ENCODE results near the gene SNX24.
"Not testable (repeated sequence)": the region's sequence is repeated elsewhere in the genome, so short reads cannot be mapped to it uniquely, and the experiment has no call there.

Gene SNX24, protein sequence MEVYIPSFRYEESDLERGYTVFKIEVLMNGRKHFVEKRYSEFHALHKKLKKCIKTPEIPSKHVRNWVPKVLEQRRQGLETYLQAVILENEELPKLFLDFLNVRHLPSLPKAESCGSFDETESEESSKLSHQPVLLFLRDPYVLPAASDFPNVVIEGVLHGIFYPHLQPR

DNA sequence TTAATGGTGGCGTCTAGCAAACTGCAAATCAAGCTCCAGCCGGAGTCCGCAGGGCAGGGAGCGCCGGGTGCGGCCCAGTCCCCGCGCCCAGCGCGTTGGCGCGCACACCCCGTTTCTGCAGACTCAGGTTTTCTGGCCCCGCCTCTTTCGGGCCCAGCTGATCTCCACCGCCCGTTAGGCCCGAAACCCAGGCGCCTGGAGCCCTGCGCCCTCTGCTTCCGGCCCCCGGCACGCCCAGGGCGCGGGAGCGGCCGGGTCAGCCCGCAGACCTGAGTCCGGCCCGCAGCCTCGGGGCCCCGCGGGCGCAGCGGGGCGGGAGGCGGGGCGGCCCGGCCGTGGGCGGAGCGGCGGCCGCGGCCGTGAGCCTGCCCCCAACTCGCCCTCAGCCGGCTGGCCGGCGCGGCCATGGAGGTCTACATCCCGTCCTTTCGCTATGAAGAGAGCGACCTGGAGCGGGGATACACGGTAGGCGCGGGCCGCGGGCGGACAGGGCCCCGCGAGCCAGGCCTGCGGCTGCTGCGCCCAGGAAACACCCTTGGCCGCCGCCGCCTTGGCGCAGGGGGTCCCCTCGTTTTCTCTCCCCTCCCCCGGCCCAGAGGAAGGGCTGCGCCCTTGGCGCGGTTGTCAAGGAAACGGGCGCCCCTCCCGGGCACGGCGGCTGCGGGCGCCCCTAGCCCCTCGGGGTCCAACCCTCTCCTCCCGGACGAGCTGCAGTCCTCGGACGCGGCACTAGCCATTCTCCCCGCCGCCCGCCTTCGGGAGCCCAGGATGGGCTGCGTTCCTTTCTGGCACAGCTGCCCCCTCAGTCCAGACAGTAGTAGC is at the start of gene SNX24:
TSS of gene SNX24 (plus strand) at position 385 of the 822 bp plus-strand sequence. CDS start at position 406, 21 bp downstream.
- peak; percentile 89 for DNase-seq

DNA sequence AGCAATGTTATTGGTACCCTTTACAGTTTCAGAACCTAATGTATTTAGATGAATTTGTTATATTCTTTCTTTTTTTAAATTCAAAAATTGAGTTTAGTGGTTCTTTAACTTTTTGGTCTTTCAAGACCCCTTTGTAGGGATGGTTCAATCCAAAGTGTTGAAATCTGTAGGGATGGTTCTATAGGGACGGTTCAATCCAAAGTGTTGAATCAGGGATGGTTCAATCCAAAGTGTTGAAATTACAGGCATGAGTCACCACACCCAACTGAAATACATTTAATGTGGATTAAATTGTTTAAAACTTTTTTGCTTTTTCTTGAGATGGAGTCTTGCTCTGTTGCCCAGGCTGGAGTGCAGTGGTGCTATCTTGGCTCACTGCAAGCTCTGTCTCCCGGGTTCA is 39.9 kb upstream of the SNX24 start:
- DNase-seq, result no peak

DNA sequence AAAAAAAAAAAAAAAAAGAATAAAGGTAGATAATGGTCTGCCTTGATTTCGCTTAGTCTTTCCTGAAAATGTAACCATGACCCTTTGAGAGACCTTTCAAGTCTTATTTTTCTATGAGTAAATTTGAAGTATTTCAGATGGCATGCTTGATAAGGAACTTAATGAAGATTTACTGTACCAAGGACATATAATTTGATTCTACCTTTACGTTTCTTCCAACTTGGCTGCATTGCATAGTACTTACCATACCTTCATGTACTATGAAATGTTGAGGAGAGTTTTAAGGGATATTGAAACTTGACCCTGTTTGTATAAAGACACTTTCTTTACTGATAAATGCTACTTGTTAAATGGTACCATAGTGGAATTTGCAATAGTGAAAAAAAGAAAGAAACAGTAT is 35.0 kb upstream of the SNX24 start:
- no peak for DNase-seq

DNA sequence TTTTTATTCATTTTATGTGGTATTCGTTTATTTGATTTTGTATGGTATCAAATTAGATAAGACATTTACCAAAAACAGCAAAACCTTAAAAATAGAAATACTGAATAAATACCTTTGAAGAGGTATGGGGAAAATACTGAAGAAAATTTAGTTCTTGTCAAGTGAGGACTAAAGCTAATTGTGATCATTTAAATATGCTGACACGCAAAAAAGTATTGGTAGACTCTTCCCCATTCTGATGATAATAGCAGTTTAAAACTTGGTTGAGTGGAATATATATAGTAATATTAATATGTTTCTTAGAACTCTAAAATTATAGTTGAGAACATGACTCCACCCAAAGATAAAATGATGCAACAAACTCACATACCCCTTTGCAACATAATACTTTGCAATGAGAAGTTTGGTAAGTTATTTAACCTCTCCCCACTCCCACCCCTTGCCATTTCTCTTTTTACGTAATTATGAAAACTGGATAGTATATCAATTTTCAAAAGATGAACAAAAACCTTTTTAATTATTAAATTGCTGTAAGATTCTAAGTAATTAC is 30.1 kb upstream of the SNX24 start:
- no peak for DNase-seq

DNA sequence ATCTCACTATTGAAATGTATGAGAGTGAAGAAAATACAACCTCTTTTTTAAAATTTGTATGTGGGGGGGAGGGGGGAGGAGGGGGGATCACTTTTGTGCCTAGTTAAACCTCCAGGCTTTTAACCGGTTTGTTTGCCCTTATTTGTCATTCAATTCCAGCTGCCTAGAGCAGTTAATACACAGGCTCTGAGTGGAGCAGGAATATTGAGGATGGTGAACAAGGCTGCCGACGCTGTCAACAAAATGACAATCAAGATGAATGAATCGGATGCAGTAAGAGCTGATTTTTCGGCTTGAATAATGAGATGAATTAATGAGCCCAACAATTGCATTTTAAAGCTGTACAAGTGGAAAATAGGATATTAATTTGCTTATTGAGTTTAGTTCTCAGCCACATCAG is 28.7 kb upstream of the SNX24 start:
- no peak for DNase-seq

DNA sequence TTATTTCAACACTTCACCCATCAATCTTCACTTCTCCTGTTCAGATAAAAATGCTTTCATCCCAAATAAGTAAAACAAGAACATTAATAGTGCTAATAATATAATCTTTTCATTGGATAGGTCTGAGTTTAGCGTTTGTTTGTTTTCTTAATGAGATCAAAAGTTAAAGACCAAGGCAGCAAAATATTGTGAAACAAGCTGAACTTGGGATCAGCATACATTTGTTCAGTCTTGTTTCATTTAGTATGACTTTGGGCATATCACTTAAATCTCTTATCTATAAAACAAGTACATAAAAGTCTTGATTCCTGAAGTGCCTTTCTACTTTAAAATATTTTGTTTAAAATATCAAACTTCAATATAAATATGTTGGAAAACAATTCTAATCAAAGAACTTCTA is 13.4 kb upstream of the SNX24 start:
- DNase-seq, result no peak

DNA sequence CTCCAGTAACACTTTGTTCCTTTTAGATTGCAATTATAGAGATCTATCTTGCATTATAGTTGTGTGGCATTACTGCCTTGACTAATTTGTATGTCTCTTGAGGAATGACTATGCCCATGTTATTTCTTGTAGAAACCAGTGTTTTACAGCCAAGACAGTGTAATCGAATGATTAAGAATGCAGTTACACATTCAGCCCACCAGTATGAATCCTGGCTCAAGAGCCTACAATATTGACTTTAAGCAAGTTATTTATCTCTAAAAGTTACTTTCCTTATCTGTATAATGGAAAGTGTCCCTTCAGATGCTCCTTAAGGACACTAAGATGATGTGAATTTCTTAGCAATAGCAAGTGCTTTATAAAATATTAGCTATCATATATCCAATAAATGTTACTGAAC is 9.7 kb upstream of the SNX24 start:
- no peak for DNase-seq

DNA sequence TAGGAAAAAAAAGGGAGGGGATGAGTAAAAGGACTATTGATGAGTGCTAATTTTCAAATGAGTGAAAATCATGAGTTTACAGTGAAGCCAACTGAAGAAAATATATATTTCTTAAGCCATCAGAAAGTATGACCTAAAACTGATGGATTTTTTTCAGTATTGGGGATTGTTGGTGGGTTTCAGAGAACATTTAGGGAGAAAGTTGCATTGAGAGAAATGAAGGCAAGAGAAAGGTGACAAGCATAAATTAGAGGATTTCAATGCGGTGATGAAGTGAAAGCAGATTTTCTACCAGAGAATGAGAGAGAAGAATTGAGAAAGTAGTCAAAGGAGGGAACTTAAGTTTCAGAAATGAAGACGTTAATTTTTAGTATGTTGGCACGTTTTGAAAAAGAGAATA is 8.5 kb upstream of the SNX24 start:
- DNase-seq, result no peak

DNA sequence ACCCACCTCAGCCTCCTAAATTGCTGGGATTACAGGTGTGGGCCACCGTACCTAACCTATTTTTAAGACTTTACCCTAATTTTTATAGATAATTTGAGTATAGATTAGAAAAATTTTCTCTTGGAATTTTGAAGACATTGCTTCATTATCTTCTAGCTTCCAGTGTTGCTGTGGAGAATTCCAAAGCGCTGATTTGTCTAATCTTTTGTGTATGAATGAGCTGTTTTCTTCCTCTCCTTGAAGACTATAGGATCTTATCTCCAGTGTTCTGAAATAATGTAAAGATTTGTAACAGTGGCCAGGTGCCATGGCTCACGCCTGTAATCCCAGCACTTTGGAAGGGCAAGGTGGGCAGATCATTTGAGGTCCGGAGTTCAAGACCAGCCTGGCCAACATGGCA is 5.7 kb upstream of the SNX24 start:
- no peak for DNase-seq

DNA sequence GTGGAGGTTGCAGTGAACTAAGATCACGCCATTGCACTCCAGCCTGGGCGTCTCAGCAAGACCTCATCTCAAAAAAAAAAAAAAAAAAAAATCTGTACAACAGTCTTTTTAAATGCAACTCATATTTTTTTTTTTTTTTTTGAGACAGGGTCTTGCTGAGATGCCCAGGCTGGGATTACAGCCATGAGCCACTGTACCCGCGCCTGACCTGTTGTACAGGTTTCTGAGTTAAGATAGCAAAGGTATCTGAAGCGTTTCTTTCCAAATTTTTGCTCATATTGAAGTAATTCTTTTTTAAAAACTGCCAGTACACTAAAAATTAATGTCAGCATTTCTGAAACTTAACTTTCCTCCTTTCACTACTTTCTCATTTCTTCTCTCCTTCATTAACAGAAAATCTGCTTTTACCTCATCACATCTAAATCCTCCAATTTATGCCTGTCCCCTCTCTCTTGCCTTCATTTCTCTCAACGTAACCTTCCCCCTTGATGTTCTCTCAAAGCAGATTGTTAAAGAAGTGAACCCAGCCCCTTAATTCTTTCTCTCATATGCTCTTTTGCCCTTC is 3.3 kb upstream of the SNX24 start:
- no peak for DNase-seq

DNA sequence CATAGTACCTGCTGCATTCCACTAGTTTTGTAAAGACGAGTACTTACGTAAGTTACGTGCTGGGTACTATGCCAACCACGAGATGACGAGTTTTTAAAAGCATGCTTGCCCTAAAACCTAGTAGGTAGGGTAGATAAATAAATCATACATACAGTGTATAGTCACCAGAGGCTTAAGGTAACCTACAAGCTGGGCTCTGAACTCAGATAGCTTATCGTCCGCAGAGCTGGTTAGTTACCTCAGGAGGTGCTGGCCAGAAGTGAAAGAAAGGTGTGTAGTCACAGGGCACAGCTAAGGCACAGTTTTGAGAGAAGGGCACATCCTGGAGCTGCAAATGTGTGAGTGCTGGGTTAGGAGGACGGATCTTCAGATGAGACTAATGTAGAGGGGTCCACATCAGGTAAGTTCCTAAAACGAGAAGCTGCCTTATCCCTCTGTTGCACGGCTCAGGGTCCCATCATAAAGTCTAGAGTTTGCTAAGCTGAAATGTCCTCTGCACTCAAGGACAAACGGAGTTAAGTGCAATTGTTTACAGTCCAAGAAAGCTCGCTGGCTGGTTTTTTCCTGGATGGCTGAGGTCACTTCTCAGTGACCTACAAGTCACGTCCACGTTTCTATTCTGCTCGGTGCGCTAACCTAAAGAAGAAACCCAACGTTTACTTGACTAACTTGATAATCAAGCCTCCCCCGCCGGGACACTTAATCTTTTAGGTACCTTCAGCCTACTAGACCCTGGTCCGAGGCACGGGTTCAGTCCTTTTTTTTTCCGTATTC is 1.1 kb upstream of the SNX24 start:
- DNase-seq, result peak; percentile 50

DNA sequence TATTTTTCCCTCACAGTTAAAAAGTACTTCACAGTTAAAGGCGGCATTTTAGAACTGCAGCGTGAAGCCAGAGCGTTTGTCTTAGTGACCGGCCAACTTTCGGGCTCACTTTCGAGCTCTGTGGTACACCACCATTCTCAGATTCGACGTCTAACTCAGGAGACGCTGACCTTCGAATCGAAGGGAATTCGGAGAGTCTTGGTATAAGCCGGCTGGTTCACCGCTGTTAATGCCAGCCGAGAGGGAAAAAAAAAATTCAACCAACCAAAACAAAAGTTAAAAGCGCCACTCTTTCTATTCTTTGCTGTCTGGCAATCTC is 544 bp upstream of the SNX24 start:
- DNase-seq, result no peak

DNA sequence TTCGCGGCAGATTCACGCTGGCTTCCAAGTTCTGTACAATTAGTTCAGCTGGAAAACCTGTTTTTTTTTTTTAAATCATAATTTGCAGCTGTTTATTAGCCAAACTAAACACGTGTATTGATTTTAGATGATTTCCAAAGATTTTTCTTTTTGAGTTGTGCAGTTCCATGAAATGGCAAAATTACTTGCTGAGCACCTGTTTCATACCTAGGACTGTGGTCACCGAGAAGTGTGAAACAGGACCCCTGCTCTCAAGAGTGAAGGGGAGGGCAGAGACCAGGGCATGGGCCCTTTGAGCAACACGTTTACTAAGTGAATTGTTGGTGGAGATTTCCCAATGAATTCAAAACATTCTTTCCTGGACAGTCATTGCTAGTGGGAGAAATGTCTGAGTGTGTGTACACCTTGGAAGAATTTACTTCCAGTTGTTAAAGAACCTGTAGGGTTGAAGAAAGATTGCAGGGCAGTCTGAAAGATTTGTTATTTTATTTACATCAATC is 688 bp downstream of the SNX24 start:
- no peak for DNase-seq

DNA sequence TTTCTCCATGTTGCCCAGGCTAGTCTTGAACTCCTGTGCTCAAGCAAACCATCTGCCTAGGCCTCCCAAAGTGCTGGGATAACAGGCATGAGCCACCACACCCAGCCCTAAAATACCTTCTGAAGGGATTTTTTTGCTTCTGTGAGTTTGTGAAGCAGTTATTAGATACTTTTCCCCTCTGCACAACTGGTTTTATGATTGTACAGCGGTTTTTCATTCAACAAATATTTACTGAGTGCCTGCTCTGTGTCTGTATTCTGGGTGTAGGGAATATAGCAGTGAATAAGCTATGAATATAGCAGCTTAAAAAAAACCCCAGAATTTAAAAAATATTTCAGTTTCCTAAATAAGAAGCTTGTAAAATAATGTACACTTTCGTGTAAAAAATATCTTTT is 2.3 kb downstream of the SNX24 start:
- DNase-seq, result no peak

DNA sequence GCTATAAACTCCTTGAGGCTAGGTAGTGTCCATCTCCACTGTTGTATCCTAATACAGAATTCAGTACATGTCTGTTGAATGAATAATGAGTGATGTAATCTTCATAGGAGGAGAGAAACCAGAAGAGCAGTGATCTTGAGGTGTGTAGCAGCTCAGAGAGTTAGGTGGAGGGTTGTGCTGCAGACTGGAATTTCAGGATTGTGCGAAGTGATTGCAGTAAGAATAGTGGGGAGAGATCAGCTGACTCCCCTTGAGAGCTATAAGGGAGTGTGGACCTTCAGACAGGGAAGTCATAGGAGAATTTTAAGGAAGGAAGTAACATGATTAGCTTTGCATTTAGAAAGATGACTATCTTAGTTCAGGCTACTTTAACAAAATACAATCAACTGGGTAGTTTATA is 4.4 kb downstream of the SNX24 start:
- no peak for DNase-seq

DNA sequence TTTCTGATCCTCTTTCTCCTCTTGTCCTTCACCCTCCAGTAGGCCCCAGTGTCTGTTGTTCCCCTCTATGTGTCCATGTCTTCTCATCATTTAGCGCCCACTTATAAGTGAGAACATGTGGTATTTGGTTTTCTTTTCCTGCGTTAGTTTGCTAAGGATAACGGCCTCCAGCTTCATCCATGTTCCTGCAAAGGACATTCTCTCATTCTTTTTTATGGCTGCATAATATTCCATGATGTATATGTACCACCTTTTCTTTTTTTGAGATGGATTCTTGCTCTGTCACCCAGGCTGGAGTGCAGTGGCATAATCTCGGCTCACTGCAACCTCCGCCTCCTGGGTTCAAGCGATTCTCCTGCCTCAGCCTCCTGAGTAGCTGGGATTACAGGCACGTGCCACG is 12.1 kb downstream of the SNX24 start:
- DNase-seq, result not testable (repeated sequence)

DNA sequence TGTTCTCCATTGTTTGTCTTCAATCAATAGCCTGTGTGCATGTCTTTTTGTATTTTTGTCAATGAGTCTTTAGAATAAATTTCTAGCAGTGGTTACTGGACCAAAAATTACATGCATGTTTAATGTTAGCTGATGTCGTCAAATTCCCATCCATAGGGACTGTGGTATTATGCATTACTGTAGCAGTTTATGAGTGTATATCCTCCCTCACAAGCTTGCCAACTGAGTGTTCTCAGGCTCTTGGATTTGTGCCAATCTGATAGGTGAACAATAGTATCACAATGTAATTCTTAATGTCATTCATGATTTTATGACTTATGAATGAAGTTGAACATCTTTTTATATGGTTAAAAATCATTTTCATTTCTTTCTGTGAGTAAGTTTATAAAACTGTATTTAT is 13.0 kb downstream of the SNX24 start:
- DNase-seq, result no peak

DNA sequence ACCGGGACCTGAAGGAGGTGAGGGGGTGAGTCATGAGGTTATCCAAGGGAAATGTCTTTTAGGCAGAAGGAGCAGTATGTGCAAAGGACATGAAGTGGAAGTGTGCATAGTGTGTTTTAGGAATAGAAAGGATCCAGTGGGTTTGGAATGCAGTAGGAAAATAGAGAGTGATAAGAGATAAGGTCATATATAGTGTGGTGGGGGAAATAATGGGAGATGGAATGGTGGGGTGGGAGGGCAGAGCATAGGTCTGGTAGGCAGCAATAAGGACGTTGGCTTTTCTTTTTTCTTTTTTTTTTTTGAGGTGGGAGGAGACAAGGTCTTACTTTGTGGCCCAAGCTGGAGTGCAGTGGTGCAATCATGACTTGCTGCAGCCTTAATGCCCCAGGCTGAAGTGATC is 17.8 kb downstream of the SNX24 start:
- DNase-seq, result no peak

DNA sequence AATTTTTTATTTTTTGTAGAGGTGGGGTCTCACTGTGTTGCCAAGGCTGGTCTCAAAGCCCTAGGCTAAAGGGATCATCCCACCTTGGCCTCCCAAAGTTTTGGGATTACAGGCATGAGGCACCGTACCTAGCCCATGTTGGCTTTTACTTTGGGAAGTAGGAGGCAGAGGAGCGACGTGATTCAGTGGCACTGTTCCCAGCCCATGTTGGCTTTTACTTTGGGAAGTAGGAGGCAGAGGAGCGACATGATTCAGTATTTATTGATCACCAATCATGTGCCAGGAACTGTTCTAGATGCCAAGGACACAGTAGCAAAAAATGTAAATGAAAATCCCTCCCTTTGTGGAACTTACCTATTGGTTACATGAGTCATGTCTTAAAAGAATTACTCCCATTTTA is 18.3 kb downstream of the SNX24 start:
- no peak for DNase-seq

DNA sequence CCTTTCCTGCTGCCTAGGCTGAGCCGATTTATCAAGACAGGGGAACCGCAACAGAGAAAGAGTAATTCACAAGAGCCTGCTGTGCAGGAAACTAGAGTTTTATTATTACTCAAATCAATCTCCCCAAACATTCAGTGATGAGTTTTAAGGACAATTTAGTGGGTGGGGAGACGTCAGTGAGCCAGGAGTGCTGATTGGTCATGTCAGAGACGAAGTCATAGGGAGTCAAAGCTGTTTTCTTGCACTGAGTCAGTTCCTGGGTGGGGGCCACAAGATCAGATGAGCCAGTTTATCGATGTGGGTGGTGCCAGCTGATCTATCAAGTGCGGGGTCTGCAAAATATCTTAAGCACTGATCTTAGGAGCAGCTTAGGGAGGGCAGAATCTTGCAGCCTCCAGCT is 19.0 kb downstream of the SNX24 start:
- no peak for DNase-seq

DNA sequence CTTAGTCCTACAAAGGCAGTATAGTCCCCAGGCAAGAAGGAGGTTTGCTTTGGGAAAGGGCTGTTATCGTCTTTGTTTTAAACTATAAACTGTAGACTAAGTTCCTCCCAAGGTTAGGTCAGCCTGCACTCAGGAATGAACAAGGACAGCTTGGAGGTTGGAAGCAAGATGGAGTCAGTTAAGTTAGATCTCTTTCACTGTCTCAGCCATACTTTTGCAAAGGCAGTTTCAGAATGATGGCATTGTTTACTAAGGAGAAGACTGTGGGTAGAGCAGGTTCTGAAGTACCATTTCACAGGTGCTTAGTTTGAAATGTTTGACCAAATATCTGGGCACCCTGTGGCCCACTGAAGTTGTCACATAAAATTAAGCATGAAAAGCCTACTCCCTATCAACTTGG is 19.4 kb downstream of the SNX24 start:
- no peak for DNase-seq

DNA sequence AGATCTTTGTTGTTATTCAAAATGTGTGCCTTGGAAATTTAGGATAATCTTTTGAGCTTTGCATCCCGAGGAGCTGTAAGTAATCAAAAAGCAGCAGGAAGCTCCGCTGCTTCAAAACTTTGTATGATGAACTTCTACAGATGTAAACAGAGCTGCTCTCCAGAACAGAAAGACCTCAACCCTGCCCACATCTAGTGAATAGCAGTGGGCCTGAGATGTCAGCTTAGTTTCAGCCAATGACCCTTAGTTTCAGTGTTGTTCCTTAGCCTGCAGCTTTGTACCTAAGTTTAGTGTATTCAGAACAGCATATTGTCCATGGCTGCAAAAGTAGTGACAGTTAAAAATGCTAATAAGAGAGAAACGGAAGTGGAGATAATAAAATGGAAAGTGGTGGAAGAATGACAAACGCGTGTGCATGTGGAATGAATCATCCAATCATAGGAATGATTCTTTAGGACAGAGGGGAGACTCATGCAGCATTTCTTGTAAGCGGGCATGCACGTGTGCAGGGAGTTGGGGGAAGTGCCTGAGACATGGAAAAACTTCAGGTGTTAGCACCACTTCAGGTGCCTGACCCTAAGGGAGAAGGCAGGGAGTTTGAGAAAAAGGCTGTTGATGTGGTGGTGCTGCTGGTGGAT is 24.9 kb downstream of the SNX24 start:
- no peak for DNase-seq

DNA sequence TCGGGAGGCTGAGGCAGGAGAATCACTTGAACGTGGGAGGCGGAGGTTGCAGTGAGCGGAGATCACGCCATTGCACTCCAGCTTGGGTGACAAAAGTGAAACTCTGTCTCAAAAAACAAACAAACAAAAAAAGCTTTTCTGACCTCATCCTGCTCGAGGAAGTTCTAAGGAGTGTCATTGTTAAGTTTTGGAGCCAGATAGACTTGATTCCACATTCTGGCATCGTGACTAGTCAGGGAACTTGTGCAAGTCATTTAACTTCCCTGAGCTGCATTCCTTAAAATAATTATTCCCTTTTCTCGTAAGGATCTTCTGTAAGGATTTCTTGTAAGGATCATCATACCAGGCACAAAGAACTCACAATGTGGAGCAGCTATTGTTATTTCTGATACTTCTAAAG is 26.2 kb downstream of the SNX24 start:
- DNase-seq, result no peak
